Stimulated activated CD4-positive, alpha-beta T cell treated with anti-CD3 and anti-CD28 coated beads, Interleukin-2, amount 100 ng/mL, for 24 hours (primary cell): ENCODE measurements around the gene PIGQ.

Experiments
- DNase-seq, 2 donors: peaks; one replicate each; pipeline ENCODE4 v3.0.0-alpha.2; 2020

The PIGQ gene

DNA sequence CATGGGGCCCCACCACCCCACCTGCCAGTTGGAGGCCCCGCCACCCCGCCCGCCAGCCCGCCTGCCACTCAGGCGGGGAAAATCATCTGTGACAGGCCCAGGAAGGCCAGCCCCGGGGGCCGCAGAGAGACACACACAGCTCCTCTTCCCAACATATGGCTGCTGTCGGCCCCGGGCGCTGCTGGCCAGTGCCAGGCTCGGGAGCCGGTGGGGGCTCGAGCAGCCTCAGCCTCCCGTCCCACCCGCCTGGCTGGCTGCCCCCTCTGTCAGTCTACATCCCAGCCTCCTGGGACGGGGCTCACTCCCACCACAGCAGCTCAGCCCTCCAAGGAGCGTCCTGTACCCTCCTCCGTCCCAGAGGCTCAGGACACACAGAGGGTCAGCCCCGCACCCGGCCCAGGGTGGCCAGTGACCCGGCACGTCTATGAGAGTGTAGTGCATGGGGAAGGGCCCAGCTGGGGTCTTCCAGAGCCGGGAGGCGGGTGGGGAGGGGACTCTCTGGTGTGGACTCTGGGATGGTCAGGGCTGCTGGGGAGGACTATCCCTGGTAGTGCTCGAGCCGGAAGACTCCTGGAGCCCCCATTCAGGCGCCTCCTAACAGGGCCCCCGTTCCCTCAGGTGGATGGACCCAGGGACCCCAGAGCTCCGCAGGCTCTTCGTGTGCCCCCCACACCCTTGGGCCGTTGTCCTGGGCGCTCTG lies 13.1 kb upstream of the PIGQ start:
- DNase-seq: no peak

DNA sequence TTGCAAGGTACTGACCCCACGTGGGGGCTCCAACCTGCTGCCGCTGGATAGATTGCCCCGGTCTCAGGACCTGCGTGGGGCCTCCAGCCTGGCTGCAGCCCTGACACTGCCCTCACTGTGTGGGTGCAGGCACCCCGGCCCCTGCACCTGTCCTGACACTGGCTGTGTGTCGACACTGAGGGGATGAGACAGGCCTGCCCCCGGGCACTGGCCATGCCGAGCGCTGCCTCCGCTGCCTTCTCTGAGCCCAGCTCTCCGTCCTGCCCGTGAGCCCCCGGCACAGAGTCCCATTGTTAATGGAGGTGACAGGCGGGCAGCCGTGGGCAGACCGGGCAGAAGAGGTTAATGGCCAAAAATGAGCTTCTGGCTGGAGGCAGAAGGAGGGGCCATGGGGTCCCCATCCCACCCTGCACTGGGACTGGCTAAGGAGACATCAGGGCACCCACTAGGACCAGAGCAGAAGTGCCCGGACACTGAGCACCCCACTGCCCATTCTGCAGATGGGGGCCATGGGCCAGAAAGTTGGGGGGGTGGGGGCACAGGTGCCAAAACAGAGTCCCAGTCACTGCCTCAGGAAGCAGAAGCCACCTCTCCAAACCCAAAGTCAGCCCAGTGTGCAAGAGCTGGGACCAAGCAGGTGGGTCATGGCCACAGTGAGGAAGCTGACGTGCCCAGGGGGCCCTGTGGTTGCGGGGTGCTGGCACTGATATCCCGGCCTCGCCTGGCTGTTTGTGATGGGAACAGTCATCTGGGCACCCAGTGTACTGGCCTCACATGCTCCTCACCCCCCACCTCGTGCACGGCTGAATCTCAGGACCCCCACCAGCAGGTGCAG lies 12.1 kb upstream of the PIGQ start:
- no peak for DNase-seq

DNA sequence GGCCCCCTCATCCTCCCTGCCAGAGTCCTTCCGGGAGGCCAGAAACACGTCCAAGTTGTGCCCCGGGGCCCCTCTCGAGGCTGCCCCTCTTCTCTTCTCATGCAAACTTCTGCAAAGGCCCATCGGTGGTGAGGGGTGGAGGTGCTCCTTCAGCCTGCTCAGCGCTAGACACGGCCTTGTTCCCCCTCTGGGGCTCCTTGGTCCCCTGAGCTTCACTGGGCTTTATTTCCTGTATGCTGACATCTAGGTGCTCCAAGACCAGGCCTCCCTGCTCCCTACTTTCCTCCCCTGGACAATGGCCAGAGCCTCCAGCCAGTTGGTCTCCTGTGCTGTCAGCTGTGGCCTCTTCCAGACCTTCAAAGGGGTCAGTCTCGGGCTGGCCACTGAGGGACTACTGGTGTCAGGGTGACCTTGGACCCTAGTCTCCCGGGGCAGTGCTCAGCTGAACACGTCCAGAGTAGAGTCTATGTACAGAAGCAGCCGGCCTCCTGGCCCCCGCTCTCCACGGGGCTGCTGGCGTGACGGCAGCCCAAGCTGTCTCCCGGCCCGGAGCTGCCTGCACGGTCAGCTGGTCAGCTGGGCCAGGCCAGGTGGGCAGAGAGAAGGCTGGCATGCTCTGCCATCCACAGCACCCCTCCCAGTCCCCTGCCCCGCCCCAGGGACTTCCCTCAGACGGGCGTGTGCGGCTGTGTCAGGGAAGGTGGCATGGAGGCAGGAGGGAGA lies 11.3 kb upstream of the PIGQ start:
- DNase-seq: no peak

DNA sequence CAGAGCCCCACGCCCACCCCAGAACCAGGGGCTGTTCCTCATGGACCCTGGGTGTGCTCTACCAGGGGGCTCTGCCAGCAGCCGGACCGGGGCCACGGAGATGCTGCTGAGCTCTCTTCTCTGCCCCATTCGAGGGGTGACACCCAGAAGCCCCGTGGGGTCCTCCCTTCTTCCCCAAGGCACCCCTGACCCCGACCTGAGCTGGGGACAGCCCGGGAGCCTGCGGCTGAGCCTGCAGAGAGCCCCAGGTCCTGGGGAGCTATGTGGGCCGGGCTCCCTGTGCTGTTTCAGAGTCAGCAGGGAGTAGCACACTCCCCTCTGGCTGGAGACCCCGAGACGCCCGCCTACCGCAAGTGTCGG lies 10.8 kb upstream of the PIGQ start:
- DNase-seq: no peak

GRCh38 chr16:559411-560203 lies 10.2 kb upstream of the PIGQ start:
- DNase-seq: no peak

GRCh38 chr16:560204-560700 lies 9.5 kb upstream of the PIGQ start, which contains the start of gene PRR35:
TSS of gene PRR35 (plus strand) at chr16:560394. CDS start at chr16:563295, 2,901 bp downstream.
- no peak for DNase-seq

DNA sequence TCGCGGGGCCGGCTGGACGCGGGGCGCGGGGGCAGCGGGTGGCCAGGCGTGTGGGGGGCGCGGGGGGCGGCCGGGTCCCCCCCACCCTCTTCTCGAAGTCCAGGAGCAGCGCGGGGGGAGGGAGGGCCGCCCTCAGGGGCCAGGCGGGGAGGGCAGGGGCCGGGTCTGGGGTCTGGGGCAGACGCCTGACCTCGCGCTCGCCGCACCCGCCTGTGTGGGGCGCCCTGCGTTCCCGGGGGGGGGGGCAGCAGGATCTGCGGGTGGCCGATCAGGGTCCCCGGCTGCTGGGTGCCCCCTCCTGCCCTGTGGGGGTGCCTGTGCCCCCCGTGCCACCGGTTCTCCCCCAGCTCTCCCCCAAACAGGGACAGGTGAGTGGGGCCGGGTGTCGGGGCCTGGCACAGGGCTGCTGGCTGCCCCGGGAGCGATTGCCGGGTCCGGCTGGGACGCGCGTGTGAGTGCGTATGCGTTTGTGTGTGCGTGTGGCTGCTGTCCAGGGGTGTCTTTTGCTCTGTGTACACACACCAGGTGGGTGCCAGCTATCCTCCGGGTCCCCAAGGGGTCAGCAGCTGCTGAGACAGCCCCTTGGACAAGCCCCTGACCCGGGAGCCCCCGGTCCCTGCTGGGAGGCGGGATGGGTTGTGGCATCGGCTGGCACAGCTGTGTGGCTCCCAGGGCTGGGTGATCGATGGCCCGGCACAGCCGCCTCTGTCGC lies 8.9 kb upstream of the PIGQ start:
- DNase-seq: no peak

DNA sequence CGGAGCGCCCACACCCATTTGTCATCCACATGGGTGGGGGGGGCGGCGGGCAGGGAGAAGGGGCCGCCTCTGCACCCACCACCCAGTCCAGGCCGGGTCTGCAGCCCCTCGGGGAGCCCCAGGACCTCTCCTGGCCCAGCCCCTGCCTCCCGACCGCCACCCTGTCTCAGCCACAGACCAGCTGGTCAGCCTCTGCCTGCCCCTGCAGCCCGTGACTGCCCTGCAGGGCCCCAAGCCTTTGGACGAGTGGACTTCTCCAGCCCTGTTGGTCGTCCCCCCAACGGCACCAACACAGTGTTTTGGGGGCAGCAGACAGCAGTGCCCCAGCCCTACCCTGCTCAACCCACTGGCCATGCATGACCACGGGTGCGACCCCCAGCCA lies 8.4 kb upstream of the PIGQ start:
- DNase-seq: no peak

DNA sequence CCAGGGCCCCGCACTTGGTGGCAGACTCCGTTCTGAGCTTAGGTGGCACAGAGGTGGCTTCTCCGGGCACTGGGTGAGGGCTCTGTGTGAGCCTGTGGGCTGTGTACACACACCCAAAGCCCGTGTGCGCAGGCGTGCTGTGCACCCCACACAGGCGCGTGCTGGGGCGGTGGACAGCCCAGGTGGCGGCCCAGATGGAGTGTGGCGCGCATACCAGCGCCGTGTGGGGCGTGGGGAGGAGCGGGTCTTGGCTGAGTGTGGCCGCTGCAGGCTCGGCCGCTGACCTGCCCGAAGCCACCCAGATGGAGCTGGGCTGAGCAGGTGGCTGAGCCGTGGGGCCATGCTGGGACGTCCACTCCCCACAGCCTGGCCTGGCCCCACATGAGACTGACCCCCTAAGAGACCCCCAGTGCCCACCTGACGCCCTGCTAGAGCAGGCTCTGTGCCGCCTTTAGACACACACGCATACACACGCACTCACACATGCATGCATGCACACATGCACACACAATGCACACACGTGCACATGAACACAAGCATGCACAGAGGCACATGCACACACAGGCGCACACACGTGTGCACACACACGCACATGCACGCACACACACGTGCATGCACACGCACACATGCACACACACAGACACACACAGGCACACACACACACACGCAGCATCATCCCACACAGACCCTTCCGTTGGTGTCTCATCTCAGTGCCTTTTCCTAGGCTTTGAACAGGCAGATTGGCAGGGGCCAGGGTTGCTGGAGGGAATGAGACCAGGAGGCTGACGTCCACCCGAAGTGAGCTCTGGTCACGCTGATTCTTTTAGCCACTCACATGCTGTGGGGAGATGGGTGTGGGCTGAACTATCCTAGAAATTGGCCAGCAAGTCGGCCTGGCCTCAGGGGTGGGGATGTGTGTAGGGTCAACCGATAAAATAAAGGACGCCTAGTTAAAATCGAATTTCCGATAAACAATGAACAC lies 7.5 kb upstream of the PIGQ start:
- no peak for DNase-seq

- DNase-seq: no peak
Measured at GRCh38 chr16:563072-563644, 6.6 kb upstream of the PIGQ start.

GRCh38 chr16:564690-565418 lies 4.9 kb upstream of the PIGQ start:
- no peak for DNase-seq

- no peak for DNase-seq
Measured at GRCh38 chr16:565419-566330, 4.1 kb upstream of the PIGQ start.

- DNase-seq: peak; percentile 52 to 60
Measured at GRCh38 chr16:566475-567372, 3.0 kb upstream of the PIGQ start, which contains the start of gene NHLRC4. TSS of gene NHLRC4 (plus strand) at chr16:567005. CDS start at chr16:568048, 1,043 bp downstream.

- DNase-seq: no peak
Measured at GRCh38 chr16:567373-568256, 2.2 kb upstream of the PIGQ start.

DNA sequence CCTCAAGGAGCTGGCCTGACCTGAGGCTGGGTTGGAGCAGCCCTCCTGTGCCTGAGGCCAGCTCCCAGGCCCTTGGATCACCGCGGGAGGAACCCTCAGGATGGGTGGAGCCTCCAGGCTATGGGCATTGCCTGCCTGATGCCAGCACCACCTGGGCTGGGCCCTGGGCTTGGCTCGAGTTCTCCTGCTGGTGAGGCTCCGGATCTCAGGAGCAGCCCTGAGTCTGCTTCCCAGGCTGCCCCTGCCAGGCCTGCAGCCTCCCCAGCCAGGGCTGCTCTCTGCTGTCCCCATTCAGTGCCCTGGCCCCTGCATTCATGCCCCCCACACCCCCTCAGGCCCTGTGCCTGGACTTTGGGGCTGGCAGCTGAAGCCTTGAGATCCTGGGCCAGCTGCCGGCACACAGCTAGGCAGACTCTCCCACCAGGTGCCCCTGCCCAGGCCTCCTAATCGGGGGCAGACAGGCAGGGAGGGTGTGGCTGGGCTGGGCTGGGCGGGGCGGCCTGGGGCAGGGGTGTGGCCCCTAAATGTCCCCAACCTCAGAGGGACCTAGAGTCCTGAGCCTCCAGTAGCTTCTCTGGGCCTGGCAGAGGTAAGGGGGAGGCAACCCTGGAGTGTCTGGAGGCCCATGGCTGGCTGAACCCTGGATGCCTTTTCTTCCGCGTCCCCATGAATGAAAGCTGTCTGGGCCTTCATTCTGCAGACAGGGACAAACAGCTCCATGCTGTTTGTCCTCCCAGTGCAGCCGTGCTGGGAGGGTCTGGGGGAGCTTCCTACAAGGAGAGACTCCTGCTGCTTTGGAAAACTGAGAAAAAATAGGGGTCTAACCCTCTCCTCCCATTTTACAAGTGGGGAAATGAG lies 1.1 kb upstream of the PIGQ start:
- no peak for DNase-seq
